Activated T-cell treated with anti-CD3 and anti-CD28 coated beads for 1 hour (primary cell): ENCODE results near the gene SLCO1A2.

ENCODE experiments used
- DNase-seq: peaks from one replicate; pipeline ENCODE4 v3.0.0-alpha.2; 2020; ENCODE audit warnings: low read depth

The SLCO1A2 gene

GRCh38 chr12:21328578-21328977, 6.1 kb downstream of the SLCO1A2 start:
- DNase-seq, result no peak

- no peak for DNase-seq
Measured at GRCh38 chr12:21324551-21324950, 10.2 kb downstream of the SLCO1A2 start.

- DNase-seq, result no peak
Measured at GRCh38 chr12:21323736-21324135, 11.0 kb downstream of the SLCO1A2 start.

- no peak for DNase-seq
Measured at GRCh38 chr12:21308785-21309184, 25.9 kb downstream of the SLCO1A2 start.

DNA sequence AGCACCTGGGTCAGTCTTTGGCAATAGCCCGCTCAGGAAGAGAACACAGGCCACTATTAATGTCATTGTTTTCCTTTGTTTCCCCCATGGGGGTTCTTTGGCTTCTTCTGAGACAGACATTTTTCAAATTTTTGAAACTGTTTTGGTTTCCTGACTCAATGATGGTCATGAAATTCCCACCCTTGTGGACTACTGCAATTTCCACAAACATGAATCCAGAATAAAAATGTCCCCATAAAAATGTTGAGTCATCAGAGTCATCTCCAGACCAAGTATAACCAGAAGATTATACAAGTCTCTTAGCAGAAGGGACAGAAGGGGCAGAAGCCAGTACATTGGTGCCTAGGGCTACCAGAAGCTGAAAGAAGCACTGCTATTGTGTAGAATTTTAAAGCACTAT, 29.1 kb downstream of the SLCO1A2 start:
- DNase-seq, result no peak

- no peak for DNase-seq
Measured at GRCh38 chr12:21300632-21301031, 34.1 kb downstream of the SLCO1A2 start.

GRCh38 chr12:21296751-21297406, 37.8 kb downstream of the SLCO1A2 start:
- no peak for DNase-seq

GRCh38 chr12:21296348-21296747, 38.4 kb downstream of the SLCO1A2 start:
- no peak for DNase-seq

DNA sequence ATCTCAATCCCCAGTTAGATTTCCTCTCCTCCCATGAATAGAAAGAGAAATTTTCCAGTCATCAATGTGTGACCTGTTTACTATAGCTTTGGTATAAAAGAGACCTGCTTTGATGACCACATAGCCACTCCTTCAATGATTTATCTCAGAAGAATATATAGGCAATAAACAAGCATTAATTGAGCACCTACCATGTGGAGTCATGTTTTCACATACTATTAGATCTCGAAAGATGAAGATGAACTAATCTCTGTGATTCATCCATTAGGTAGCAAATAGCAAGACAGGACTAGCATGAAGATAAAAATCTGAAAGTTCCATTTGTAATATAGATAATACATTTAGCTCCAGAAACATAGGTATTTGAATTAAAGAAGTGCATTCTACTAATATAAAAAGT, 40.5 kb downstream of the SLCO1A2 start:
- no peak for DNase-seq

DNA sequence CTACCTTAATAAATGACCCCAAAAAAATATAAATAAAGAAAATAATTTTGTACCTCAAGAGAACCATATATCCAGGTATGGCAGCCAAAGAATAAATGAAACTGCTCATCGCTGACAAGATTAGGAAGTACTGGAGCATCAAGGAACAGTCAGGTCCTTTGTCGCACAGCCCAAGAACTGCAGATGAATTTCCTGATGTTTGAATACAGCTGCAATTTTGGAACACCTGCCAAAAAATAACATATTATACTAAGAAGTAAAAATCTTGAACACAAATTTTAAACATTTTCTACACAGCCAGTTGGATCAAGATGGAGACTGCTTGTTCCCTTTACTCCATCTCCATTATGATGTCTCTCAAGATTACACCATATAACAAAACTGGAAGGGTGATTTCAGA, 42.6 kb downstream of the SLCO1A2 start:
- no peak for DNase-seq

- no peak for DNase-seq
Measured at GRCh38 chr12:21289698-21290097, 45.0 kb downstream of the SLCO1A2 start.

- no peak for DNase-seq
Measured at GRCh38 chr12:21276826-21277225, 57.9 kb downstream of the SLCO1A2 start.

DNA sequence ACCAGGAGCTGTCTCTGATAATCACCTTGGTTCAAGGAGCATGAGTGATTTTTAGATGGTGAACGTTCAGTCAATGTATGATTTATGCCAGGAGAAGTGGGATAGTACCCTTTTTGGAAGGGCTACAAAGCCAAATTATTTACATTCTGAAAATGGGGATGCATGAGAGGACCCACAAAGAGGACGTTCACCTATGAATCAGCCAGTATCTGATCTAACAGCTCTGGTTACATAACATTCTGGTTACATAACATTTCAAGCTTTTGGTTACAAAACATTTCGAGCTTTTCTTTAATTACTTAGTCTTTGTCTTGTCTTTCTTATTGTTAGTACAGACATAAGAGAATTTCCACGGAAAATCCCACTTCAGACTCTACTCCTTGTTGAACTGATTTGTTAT, 68.8 kb downstream of the SLCO1A2 start:
- no peak for DNase-seq

DNA sequence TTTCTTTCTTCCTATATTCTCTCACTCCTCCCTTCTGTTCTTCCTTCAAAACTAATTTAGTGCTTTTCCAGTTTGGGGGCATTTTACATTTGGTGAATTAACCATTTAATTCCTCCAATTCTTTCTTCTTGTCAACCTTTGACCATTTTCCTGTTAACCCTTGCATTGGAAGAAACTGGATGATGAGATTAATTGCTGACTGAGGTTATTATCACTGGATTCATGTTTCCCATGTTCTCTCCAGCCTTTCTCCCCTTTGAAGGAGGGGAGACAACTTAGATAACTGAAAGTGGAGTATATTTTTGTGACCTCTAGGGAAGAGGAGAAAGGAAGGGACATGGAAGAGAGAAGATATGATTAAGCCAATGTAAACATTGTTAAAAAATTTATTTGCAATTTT, 70.5 kb downstream of the SLCO1A2 start:
- no peak for DNase-seq

DNA sequence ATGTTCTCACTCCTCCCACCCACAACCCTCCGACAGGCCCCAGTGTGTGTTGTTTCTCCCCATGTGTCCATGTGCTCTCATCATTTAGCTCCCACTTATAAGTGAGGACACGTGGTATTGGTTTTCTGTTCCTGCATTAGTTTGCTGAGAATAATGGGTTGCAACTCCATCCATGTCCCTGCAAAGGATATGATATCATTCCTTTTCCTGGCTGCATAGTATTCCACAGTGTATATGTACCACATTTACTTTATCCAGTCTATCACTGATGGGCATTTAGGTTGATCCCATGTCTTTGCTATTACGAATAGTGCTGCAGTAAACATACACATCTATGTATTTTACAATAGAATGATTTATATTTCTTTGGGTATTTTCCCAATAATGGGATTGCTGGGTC, 77.5 kb downstream of the SLCO1A2 start:
- DNase-seq, result no peak

DNA sequence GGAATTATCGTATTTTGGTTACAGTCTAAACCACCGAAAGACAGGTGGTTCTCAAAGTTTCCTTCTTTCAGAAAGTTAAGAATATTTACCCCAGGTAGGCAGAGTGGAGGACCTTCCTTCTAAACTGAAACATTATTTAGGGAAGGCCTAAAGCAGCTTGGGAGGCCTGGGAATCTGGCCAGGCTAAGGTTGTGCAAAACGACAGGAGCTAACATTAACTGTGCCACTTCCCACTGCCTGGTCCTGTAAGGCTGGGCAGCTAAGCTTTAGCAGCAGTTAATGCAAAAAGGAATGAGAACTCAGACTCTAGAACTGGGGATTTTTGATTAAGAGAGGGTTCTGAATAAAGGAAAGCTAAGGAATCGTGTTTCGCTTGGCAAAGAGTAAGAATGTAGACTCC, 82.6 kb downstream of the SLCO1A2 start:
- DNase-seq, result no peak

- DNase-seq, result no peak
Measured at GRCh38 chr12:21248679-21249078, 86.0 kb downstream of the SLCO1A2 start.

- DNase-seq, result no peak
Measured at GRCh38 chr12:21239866-21240265, 94.9 kb downstream of the SLCO1A2 start.

- no peak for DNase-seq
Measured at GRCh38 chr12:21234395-21234794, 100.3 kb downstream of the SLCO1A2 start.

DNA sequence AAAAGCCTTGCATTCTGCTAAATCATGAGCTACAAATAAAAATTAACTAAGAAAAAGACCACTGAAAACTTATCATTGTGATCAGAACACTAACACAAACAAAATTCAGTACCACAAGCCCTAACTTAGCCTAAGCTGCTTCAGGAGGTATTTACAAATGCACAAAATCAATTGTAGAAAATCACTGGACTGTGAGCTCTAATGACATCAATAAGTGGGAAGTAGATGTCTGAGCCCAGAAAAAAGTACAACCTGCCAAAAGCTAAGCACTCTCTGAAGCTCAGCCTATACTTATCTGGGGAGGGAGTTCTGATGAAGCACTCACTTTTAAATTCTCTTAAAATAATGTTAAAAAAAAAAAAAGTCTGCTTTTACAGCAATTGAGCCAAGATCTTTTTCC, 110.8 kb downstream of the SLCO1A2 start:
- no peak for DNase-seq

GRCh38 chr12:21221778-21222177, 112.9 kb downstream of the SLCO1A2 start:
- no peak for DNase-seq

DNA sequence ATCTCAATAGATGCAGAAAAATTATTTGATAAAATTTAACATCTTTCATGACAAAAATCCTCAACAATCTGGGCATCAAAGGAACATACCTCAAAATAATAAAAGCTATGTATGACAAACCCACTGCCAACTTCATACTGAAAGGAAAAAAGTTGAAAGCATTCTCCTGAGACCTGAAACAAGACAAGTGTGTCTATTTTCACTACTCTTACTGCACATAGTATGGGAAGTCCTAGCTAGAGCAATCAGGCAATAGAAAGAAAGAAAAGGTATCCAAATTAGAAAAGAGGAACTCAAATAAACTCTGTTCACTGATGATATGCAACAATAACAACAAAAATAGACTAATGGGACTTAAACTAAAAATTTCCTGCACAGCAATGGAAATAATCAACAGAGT, 113.6 kb downstream of the SLCO1A2 start:
- no peak for DNase-seq

- DNase-seq, result no peak
Measured at GRCh38 chr12:21220266-21220665, 114.5 kb downstream of the SLCO1A2 start.

DNA sequence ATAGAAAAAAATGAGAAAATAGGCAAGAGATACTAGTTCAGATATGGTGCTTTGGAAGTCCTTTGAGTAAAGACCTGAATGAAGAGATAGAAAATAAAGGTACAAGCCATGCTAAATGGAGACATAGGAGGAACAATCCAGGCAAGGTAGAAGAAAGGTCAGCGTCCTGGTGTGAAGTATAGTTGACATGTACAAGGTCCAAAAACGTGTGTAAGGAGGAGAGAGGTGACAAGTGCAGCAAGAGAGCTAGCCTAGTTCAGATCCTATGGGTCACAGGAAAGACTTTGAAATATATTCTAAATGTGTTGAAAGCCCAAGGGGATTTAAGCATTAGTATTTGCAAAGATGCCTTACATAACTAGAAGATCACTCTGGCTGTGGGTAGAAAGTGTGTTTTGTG, 115.5 kb downstream of the SLCO1A2 start:
- DNase-seq, result no peak
